Esophagus muscularis mucosa (tissue), 4 donors: ENCODE results near the gene CLIP1.

Experiments used
- CTCF ChIP-seq, 3 experiments: fragments of 200-600 bp in 2 of 3; fragments of 450-650 bp in 1 of 3; sonication (generic) in 2 of 3; IDR thresholded peaks; one replicate each; pipeline ENCODE4 v1.5.1; 2017 to 2019; ENCODE audit warnings: antibody characterized with exemption in 3 of 3, mild to moderate bottlenecking in 2 of 3, moderate library complexity in 1 of 3
- EP300 ChIP-seq: sonication (generic); formaldehyde crosslinking; IDR thresholded peaks from one replicate; pipeline ENCODE4 v1.6.1; 2017; ENCODE audit warnings: antibody characterized with exemption
- POLR2A ChIP-seq: fragments of 450-650 bp; IDR thresholded peaks from one replicate; pipeline ENCODE4 v1.6.1; 2017; ENCODE audit warnings: antibody characterized with exemption, moderate library complexity, mild to moderate bottlenecking, low read depth
- POLR2AphosphoS5 ChIP-seq, 2 donors: sonication (generic); formaldehyde crosslinking; IDR thresholded peaks; one replicate each; pipeline ENCODE4 v1.6.1; 2017; ENCODE audit warnings: antibody characterized with exemption in 2 of 2

GRCh38 chr12:122420471-122421162, 1.9 kb downstream of the CLIP1 start:
- no peak for TF ChIP-seq CTCF (IDR thresholded peaks at IDR 0.05)
- TF ChIP-seq POLR2A = no peak
- no peak for TF ChIP-seq EP300
- no peak for TF ChIP-seq POLR2AphosphoS5 (IDR thresholded peaks at IDR 0.05)
